Neural crest cell (in vitro differentiated cells): ENCODE data around the gene DOCK1. TPM values are rescaled to one million over a fixed set of nuclear protein-coding genes. Genes with fewer than 3 reads are reported as not detected.

Source experiments
- DNase-seq: peaks from one replicate; pipeline ENCODE4 v3.0.0; 2021; ENCODE audit warnings: low read depth, mixed read lengths, low spot score
- H3K27ac Mint-ChIP-seq: one replicate; pipeline ENCODE4 v1.8.0; 2021; ENCODE audit warnings: mild to moderate bottlenecking, mixed read lengths; ENCODE audit not compliant: unreplicated experiment
- H3K27me3 Mint-ChIP-seq: 2 replicates; pipeline ENCODE4 v1.8.0; 2021; ENCODE audit warnings: low read depth, mild to moderate bottlenecking, mixed read lengths
- H3K36me3 Mint-ChIP-seq: 2 replicates; pipeline ENCODE4 v1.8.0; 2021; ENCODE audit warnings: low read depth, mild to moderate bottlenecking, mixed read lengths
- H3K4me1 Mint-ChIP-seq: 2 replicates; pipeline ENCODE4 v1.8.0; 2021; ENCODE audit warnings: mixed read lengths
- H3K4me3 Mint-ChIP-seq: one replicate; pipeline ENCODE4 v1.8.0; 2021; ENCODE audit warnings: mild to moderate bottlenecking, mixed read lengths
- H3K9me3 Mint-ChIP-seq: 2 replicates; pipeline ENCODE4 v1.8.0; 2021; ENCODE audit warnings: mixed read lengths
- CTCF ChIP-seq: fragments of 200-600 bp; sonication (generic); conservative IDR thresholded peaks from 2 replicates; pipeline ENCODE4 v1.5.0; 2021; ENCODE audit warnings: antibody characterized with exemption, mild to moderate bottlenecking
- total RNA-seq: library from RNA; stranded (reverse); gene quantifications from 2 replicates; pipeline ENCODE4 v1.2.1, GENCODE V29; 2021

Gene DOCK1
- total RNA-seq, 1 donor from 2014 or later, result 55.8 TPM

DNA sequence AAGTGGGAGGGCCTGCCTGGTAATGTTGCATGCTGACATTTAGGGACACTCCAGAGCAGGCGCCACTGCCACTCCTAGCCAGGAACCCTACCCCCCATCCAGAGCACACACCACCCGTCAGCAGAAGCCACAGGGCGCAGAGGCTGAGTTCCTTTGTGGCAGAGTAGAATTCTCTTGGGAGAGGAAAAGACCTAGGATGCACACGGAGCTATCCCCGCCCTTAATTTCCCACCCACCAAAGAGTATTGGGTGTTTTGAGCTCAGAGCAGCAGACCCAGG, 291.9 kb downstream of the DOCK1 start:
- peak overlapping the region; percentile 88 for H3K4me3 Mint-ChIP-seq
- no peak for DNase-seq
- H3K4me1 Mint-ChIP-seq, result peaks cover 5% of the 10 kb centered on the region
- no peak for TF ChIP-seq CTCF
- H3K36me3 Mint-ChIP-seq, result no peaks in the 10 kb centered on the region
- H3K27ac Mint-ChIP-seq, result no peak overlapping the region
- H3K27me3 Mint-ChIP-seq, result peaks cover 58% of the 10 kb centered on the region
- no peaks in the 10 kb centered on the region for H3K9me3 Mint-ChIP-seq

- Mint-ChIP-seq H3K4me1 (peaks cover 5% of the 10 kb centered on the region), H3K9me3 (no peaks in the 10 kb centered on the region), H3K36me3 (no peaks in the 10 kb centered on the region), H3K27ac (no peak overlapping the region), H3K4me3 (peak overlapping the region; percentile 11), H3K27me3 (peaks cover 46% of the 10 kb centered on the region)
- no peak for TF ChIP-seq CTCF
- DNase-seq, result no peak
Measured at GRCh38 chr10:127198307-127198706, 293.1 kb downstream of the DOCK1 start.

DNA sequence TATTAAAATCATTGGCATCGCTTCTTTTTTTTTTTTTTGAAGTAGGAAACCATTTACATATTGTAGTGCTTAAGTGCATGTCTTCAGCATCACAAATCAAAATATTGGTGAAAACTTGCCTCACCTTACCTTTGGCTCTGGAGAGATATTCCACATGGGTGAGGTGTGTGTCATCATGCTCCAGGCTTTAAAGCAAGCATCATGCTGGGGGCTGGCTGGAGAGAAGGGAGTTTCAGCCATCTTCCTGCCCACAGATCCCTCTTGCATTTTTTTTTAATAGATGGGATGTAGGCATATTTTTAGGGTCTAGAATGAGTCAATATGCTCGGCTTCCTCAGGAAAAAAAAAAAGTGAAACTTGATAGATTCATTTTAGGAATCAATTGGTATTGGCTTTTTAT, 293.5 kb downstream of the DOCK1 start:
- Mint-ChIP-seq H3K4me1 (peaks cover 5% of the 10 kb centered on the region), H3K36me3 (no peaks in the 10 kb centered on the region), H3K9me3 (no peaks in the 10 kb centered on the region), H3K27me3 (peaks cover 42% of the 10 kb centered on the region), H3K4me3 (no peak overlapping the region), H3K27ac (no peak overlapping the region)
- TF ChIP-seq CTCF, result no peak
- DNase-seq, result no peak

GRCh38 chr10:127200646-127201045, 295.4 kb downstream of the DOCK1 start:
- TF ChIP-seq CTCF, result no peak
- peaks cover 9% of the 10 kb centered on the region for H3K36me3 Mint-ChIP-seq
- no peak for DNase-seq
- H3K4me1 Mint-ChIP-seq, result peaks cover 5% of the 10 kb centered on the region
- H3K27ac Mint-ChIP-seq, result no peak overlapping the region
- H3K4me3 Mint-ChIP-seq, result no peak overlapping the region
- no peaks in the 10 kb centered on the region for H3K9me3 Mint-ChIP-seq
- H3K27me3 Mint-ChIP-seq, result peaks cover 23% of the 10 kb centered on the region

DNA sequence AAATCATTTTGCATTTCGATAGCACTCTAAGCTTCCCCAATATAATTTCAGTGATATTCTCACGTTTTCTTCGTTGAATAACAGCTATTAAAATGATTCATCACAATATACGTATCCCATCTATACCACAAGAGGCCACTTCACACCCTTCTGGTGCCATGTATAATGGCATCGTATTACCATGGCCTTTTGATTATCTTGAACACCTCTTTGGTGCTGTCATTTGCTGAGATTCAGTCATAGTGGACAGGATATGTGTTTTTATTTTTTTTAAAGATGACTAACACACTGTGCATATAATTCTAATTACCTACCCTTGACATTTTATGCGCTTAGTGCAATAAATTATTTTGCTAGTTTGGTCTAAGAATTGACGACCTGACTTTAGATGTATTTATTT, 297.8 kb downstream of the DOCK1 start:
- no peak overlapping the region for H3K4me3 Mint-ChIP-seq
- H3K4me1 Mint-ChIP-seq, result no peaks in the 10 kb centered on the region
- no peak for DNase-seq
- H3K27me3 Mint-ChIP-seq, result peaks cover 7% of the 10 kb centered on the region
- H3K9me3 Mint-ChIP-seq, result no peaks in the 10 kb centered on the region
- H3K36me3 Mint-ChIP-seq, result peaks cover 9% of the 10 kb centered on the region
- H3K27ac Mint-ChIP-seq, result no peak overlapping the region
- TF ChIP-seq CTCF, result no peak

GRCh38 chr10:127207081-127207480, 301.9 kb downstream of the DOCK1 start:
- H3K27ac Mint-ChIP-seq, result no peak overlapping the region
- no peak for DNase-seq
- H3K27me3 Mint-ChIP-seq, result no peaks in the 10 kb centered on the region
- no peaks in the 10 kb centered on the region for H3K9me3 Mint-ChIP-seq
- H3K4me1 Mint-ChIP-seq, result no peaks in the 10 kb centered on the region
- H3K4me3 Mint-ChIP-seq, result no peak overlapping the region
- peaks cover 9% of the 10 kb centered on the region for H3K36me3 Mint-ChIP-seq
- no peak for TF ChIP-seq CTCF
